ENCODE measurements around the gene IL10RB. TPM values are rescaled to one million over a fixed set of nuclear protein-coding genes. Genes with fewer than 3 reads are reported as not detected.

The IL10RB gene
- polyA plus RNA-seq, 1 donor (not counting 4 experiments of a cell fraction or from before 2014, with no cell fraction given): 19.6 TPM

GRCh38 chr21:33244082-33244778 is 21.9 kb upstream of the IL10RB start:
- Histone ChIP-seq H3K36me3 (ENCODE audit: control insufficient read depth in 2 of 2, extremely low read depth in 1 of 2, insufficient read depth in 2 of 2, low read length in 2 of 2) (peaks cover 4 to 13% of the 10 kb centered on the region in 2 experiments), H3K4me3 (ENCODE audit: control insufficient read depth in 2 of 3, extremely low read depth in 1 of 3, insufficient read depth in 2 of 3, low read depth in 1 of 3, low read length in 3 of 3) (no peak overlapping the region), H3K4me2 (ENCODE audit: control insufficient read depth, extremely low read depth, insufficient read depth, low read depth, low read length) (no peak overlapping the region), H3K27me3 (ENCODE audit: control insufficient read depth, extremely low read depth, insufficient read depth, low read length) (no peaks in the 10 kb centered on the region), H3K9me3 (ENCODE audit: control insufficient read depth, low read depth, low read length) (no peaks in the 10 kb centered on the region), H3K9ac (ENCODE audit: control insufficient read depth, extremely low read depth, insufficient read depth, low read length) (no peak overlapping the region), H3K79me2 (ENCODE audit: control insufficient read depth, insufficient read depth, low read length) (no peaks in the 10 kb centered on the region), H3K9me1 (ENCODE audit: control insufficient read depth, extremely low read depth, insufficient read depth, low read length) (no peaks in the 10 kb centered on the region), H3K4me1 (ENCODE audit: control insufficient read depth, extremely low read depth, insufficient read depth, low read length) (no peaks in the 10 kb centered on the region), H2AFZ (ENCODE audit: control insufficient read depth, low read length) (no peak overlapping the region), H3K27ac (ENCODE audit: control insufficient read depth, insufficient read depth, low read length) (no peak overlapping the region), H4K20me1 (ENCODE audit: control insufficient read depth, extremely low read depth, insufficient read depth, low read length) (no peaks in the 10 kb centered on the region)
- no peak for FAIRE-seq
- dilution Hi-C loops (cut with MboI; ENCODE audit: extremely low pct_ligation_motif_present, low sequenced_read_pairs): no loop called here
- no peak for TF ChIP-seq EZH2 (IDR thresholded peaks at IDR 0.05; ENCODE audit: low read length)
- TF ChIP-seq CTCF (optimal IDR thresholded peaks at IDR 0.05 in 1 of 3, IDR thresholded peaks at IDR 0.05 in 1 of 3, conservative IDR thresholded peaks at IDR 0.05 in 1 of 3; ENCODE audit: extremely low read depth in 1 of 3, insufficient read depth in 2 of 3, low read length in 3 of 3): no peak
- DNase-seq (ENCODE audit: low read depth, low spot score): no peak

- Histone ChIP-seq H3K4me1 (ENCODE audit: control insufficient read depth, extremely low read depth, insufficient read depth, low read length) (no peaks in the 10 kb centered on the region), H3K9me3 (ENCODE audit: control insufficient read depth, low read depth, low read length) (no peaks in the 10 kb centered on the region), H3K9me1 (ENCODE audit: control insufficient read depth, extremely low read depth, insufficient read depth, low read length) (no peaks in the 10 kb centered on the region), H3K27ac (ENCODE audit: control insufficient read depth, insufficient read depth, low read length) (no peak overlapping the region), H3K36me3 (ENCODE audit: control insufficient read depth in 2 of 2, extremely low read depth in 1 of 2, insufficient read depth in 2 of 2, low read length in 2 of 2) (peaks cover 7 to 14% of the 10 kb centered on the region in 2 experiments), H3K9ac (ENCODE audit: control insufficient read depth, extremely low read depth, insufficient read depth, low read length) (no peak overlapping the region), H3K79me2 (ENCODE audit: control insufficient read depth, insufficient read depth, low read length) (no peaks in the 10 kb centered on the region), H4K20me1 (ENCODE audit: control insufficient read depth, extremely low read depth, insufficient read depth, low read length) (no peaks in the 10 kb centered on the region), H2AFZ (ENCODE audit: control insufficient read depth, low read length) (no peak overlapping the region), H3K4me3 (ENCODE audit: control insufficient read depth in 2 of 3, extremely low read depth in 1 of 3, insufficient read depth in 2 of 3, low read depth in 1 of 3, low read length in 3 of 3) (no peak overlapping the region), H3K4me2 (ENCODE audit: control insufficient read depth, extremely low read depth, insufficient read depth, low read depth, low read length) (no peak overlapping the region), H3K27me3 (ENCODE audit: control insufficient read depth, extremely low read depth, insufficient read depth, low read length) (no peaks in the 10 kb centered on the region)
- TF ChIP-seq EZH2 (IDR thresholded peaks at IDR 0.05; ENCODE audit: low read length): no peak
- TF ChIP-seq CTCF (optimal IDR thresholded peaks at IDR 0.05 in 1 of 3, IDR thresholded peaks at IDR 0.05 in 1 of 3, conservative IDR thresholded peaks at IDR 0.05 in 1 of 3; ENCODE audit: extremely low read depth in 1 of 3, insufficient read depth in 2 of 3, low read length in 3 of 3): no peak
- FAIRE-seq (no peak), DNase-seq (ENCODE audit: low read depth, low spot score) (no peak)
- dilution Hi-C loops (cut with MboI; ENCODE audit: extremely low pct_ligation_motif_present, low sequenced_read_pairs): no loop called here
Observed at GRCh38 chr21:33244779-33245105, 21.4 kb upstream of the IL10RB start.
